GM12892 (cell line): Measurements from ENCODE around the gene SRMS.

Experiments used
- POLR2A ChIP-seq: IDR thresholded peaks from 2 replicates; pipeline ENCODE4 v1.6.1; 2011; ENCODE audit warnings: low read depth, low read length, control low read depth
- POLR2AphosphoS5 ChIP-seq: IDR thresholded peaks from 2 replicates; pipeline ENCODE4 v1.6.1; 2011; ENCODE audit warnings: low read depth, low read length, control low read depth

DNA sequence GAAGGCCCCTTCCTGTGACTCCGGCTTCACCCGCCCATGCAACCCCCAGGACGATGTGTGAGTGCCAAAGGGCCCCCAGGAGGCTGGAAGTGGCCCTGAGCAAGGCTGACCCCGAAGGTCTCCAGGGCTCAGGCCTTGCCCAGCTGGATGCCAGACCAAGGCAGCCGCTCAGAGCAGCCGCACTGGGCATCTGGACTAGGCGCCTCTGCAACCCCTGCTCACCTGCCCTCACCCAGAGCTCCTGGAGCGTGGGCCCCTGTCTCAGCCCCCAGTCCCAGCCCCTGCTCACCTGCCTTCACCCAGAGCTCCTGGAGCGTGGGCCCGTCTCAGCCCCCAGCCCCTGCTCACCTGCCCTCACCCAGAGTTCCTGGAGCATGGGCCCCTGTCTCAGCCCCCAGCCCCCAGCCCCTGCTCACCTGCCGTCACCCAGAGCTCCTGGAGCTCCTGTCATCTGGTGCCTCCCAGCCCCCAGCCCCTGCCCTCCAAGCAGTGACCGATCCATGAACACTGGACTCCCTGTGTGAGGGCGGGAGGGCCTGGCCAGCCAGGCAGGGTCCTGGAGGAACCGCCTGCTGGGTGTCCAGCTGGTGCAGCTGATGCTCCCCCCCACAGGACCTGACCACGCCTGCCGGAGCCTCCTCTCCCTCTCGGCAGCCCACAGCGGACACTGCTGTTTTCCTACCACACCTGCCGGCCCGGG lies 1.1 kb downstream of the SRMS start:
- no peak for TF ChIP-seq POLR2A
- no peak for TF ChIP-seq POLR2AphosphoS5
